Measurements from ENCODE around the gene CEP41.

Gene CEP41

GRCh38 chr7:130346177-130346905 lies 94.5 kb downstream of the CEP41 start:
- no peak for DNase-seq

DNA sequence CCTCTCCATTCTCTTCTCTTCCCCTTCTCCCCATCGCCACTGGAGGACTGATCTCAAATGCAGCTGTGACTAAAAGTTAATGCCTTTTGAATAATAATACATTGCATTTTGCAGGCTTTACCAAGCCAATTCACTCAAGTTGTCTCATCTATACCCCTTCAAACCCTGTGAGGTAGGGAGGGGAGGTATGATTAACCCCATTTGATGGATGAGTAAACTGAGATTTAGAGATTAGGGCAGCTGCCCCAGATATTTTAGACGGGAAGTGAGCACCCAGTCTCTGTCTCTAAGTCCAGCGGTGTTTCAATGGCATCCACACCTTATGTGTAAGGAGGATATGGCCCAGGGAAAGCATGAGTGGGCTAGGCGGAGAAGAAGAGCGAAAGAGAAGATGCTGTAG lies 95.1 kb downstream of the CEP41 start:
- no peak for DNase-seq

DNA sequence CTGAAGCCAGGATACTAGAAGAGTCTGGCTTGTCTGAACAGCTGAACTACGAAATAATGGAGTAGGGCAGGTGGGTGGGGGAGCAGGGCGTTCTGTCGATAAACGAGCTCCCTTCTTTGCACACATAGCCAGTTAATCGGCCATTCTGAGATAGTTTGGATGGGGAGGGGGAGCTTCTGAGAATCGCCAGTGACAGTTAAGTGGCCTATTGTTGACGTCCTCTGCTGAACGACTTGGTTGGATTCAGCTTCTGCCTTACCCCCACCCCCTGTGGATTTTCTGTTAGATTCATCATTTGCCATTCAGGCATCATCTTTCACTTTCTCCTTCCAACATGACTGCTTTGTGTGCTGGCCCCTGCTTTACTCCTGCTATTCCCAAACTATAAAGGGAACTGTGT lies 95.7 kb downstream of the CEP41 start:
- DNase-seq: no peak

GRCh38 chr7:130344271-130344866 lies 96.4 kb downstream of the CEP41 start, which contains the start of gene CPA5:
Gene CPA5, plus strand, starts transcription at chr7:130344816. Its CDS starts 1,670 bp downstream, at chr7:130346486.
- DNase-seq: no peak

Data from CD4-positive, alpha-beta T cell treated with Interferon alpha-2 for 1 hour (primary cell).